HTERT RPE-1 (cell line): ENCODE data around the gene GPS1.

Source experiments
- in situ Hi-C: fragments of 300-500 bp; cut with MboI; formaldehyde crosslinking; loops from 4 replicates; pipeline ENCODE4 v1.14.3; 2020; ENCODE audit warnings: low sequenced_read_pairs

The GPS1 gene

DNA sequence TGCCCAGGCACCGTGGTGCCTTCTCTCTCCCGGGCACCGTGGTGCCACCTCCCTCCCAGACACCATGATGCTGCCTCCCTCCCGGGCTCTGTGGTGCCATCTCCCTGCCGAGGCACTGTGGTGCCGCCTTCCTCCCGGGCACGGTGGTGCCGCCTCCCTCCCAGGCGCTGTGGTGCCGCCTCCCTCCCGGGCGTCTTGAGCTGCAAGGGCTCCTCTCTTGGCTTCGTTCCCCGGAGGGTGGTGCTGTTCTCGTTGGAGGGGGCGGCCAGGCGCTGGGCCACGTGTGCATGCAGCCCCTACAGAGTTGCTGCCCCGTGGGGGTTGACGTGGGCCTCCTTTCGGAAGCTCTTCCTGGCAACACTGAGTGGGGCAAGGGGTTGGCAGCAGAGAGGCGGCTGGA lies 37.3 kb upstream of the GPS1 start:
- in situ Hi-C loops, result no loop called here

DNA sequence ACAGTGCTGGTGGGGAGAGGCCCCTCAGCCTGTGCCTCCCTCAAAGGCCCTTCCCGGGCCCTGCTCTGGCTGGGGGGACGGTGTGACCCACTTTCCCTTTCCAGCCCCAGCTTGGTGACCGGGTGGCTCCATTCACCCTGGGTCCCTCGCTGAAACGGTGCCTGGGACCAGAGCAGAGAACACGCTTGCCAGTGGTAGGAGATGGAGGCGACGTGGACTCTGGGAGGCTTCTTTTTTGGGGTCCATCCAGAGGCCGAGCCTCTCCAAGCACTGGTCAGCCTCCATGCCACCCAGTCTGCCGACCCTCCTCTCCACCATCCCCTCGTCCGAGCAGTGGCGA lies 36.8 kb upstream of the GPS1 start:
- in situ Hi-C loops, result no loop called here

DNA sequence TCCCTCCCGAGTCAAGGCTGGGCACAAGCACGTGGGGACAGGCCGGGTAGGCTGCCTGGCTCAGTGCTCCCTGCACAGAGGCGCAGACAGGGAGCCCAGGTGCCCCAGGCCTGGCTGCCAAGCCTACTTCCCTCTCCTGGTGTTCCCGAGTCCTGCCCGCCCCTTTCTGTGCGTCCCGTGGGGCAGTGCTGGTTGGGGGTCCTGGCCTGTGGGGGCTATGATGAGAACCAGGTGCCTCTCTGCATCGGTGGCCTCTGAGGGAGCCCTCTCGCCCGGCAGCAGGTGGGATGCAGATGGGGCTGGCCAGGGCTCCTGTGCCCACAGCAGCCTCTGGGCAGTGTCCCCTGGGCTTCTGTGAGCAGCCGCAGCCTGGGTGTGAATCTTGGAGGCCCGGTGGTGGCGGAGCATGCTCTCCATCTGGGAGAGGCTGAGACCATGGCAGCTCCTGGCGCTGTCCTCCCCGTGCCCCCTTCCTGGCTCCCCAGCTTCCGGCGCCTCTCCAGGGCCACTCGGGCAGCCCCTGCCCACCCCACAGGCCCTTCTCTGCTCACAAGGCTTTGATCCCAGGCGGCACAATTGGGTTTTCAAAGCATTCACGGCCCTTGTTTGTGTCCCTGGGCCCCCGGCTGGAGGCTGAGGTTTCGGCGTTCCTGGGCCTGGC lies 36.3 kb upstream of the GPS1 start:
- in situ Hi-C loops, result no loop called here

DNA sequence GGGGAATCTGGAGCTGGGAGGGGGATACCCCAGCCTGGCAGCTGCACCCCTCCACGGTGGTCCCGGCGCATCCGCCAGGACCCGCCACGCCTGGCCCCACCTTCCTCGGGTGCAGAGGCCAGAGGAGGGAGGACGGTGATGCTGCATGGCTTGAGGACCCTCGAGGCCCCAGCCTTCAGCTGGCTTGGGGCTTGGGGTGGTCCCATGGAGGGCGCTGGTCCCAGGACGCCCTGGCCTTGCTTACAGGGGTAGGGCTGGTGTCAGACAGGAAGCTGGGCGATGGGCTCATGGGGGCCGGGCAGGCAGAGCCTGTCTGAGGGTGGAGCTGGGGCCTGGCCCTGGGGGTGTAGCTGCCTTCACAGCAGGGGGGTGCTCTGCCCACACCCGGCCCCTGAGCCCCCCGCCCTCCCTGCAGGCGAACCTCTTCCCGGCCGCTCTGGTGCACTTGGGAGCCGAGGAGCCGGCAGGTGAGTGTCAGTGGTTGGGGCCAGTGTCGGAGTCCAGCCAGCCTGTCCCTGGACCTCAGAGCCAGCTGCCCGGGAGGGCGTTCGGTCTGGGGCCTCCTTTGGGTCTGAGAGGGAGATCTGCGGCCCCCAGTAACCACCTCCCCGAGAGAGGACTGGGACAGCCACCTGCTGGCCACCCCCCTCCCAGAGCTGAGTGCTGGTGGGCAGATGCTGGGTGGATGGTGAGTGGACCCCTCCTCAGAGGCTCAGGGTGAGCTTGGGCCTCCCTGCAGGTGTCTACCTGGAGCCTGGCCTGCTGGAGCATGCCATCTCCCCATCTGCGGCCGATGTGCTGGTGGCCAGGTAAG lies 35.4 kb upstream of the GPS1 start:
- in situ Hi-C loops, result no loop called here

DNA sequence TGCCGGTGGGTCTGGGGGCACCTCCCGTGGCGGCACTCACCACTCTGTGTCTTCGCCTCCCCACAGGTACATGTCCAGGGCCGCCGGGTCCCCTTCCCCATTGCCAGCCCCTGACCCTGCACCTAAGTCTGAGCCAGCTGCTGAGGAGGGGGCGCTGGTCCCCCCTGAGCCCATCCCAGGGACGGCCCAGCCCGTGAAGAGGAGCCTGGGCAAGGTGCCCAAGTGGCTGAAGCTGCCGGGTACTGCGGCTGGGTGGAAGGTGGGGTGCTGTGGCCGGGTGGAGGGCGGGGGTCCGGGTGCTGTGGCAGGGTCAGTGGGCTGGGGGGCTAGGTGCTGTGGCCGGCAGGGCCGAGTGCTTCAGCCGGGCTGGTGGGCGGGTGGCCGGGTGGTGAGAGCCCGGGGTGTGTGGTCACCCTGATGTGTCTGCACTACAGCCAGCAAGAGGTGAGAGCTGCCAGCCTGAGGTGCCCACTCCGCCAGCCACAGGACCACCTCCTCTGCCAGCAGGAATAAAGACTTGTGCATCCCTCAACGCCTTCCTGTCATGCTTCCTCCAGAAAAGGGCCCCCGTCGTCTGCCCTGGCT lies 34.7 kb upstream of the GPS1 start:
- in situ Hi-C loops, result no loop called here

DNA sequence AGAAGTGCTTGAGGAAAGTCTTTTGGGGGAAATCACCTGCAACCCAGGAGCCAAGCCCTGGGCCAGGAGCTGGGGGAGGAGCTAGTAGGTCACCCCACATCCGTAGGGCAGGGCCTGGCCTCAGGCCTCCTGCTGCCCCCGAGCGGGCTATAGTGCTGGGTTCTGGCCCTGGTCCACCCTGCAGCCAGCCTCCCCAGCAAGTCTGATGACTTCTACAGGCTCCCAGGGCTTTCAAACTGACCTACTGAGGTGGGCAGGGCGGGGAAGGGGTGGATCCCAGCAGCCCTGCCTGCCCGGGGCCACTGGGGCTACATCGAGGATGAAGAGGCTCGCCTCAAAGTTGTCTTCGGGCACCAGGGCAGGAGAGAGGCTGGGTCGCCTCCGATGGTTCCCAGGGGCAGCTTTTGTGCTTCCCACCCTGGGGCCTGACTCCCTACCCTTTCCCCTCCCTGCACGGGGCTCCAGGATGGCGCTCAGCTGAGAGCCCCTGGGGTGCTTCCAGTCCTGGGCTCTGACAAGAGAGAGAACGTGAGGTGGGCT lies 34.0 kb upstream of the GPS1 start:
- in situ Hi-C loops, result no loop called here

DNA sequence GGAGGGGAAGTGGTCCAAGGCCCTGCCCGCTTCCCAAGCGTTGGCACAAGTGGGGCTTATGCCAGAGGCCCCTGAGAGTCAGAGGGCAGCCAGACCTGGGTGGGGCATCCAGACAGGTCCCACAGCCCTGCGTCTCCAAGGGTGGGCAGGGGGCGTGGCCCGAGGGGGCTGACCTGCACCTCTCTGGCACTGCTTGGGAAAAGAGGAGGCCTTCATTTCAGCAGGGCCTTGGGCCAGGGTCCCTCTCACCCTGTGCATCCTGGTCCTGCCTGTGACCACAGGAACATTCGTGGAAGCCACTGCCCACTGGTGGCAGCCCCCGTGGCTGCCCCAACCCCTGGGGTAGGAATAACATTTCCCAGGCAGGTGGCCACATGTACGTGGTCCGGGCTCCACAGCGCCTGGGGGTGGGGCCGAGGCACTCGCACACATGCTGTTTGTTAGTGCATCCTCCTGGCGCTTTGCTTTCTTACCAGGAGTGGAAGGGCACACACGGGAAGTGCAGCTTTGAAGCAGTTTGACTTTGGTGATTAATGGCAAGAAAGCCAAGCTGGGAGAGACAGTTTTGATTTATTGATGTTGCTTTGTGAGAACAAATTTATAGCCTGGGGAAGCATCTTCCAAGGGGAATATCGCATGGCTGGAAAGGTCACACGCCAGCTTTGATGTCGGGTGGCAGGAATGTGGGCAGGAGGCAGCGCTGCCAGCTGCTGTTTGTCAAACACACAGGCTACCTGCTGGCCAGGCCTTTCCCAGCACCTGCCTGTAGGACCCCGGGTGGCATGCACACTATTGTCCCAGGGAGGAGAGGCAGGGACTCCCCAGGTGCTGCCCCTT lies 33.3 kb upstream of the GPS1 start:
- in situ Hi-C loops, result no loop called here

DNA sequence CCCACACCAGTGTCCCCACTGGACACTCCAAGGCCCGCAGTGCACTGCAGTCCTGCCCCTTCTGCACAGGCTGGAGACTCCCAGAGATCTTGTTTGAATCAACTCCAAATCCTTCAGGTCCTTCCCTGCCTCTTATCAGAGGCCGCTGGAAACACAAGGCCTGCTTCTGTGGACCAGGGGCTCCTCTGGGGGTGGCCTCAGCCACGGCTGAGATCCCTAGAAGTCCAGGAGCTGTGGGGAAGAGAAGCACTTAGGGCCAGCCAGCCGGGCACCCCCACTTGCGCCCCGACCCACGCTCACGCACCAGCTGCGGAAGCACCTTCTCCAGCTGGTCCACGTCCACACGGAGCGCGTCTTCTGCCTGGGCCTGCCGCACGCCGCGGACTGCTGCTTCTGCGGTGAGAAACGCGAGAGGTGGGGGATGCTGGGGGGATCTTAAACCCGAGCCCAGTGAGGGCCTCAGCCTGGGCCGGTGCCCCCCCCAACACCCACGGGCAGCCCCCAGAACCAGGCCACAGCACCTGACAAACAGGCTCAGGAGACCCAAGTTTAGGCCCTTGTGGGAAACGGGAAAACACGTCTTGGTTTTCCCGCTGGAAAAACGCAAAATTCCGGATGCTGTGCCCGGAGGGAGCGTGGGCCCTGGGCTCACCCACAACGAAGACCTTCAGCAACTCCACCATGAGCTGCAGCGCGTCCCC lies 32.6 kb upstream of the GPS1 start:
- in situ Hi-C loops, result no loop called here

DNA sequence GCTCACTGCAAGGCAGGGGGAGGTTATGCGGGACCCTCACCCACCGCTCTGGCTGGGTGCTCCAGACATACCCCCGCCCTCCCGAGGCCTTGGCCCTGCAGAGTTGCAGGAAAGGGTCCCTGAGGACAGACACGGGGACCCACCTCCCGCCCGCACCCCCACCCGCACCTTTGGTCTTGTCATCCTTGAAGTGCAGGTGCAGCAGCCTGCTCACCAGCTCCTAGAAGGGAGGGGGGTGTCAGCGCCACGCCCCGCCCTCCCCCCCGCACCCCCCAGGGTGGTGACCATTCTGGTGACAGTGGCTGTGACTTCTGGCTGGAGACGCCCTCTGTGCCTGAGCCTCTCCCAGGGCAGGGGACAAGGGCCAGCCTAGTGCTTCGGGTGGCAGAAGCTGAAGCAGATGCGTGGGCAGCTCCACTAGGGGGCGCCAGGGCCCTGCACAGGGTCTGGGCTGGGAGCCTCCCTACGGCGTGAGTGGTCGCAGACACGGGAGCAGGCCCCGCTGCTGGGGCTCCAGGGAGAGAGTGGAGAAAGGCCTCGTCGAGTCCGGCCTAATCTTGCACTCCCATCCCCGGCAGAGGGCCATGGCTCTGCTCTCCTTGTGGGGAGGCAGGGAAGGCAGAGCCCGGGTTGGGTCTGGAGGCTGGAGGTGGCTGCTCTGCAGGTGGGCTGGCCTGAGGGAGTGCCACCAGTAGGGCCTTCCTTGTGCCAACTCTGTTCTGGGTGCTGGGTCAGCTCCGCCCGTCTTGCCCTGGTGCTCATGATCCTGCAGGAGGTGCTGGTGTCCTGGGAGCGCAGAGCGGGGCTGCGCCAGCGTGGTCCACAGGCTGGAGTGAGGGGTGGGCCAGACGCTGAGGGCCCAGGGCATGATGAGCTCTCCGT lies 31.8 kb upstream of the GPS1 start:
- in situ Hi-C loops, result no loop called here

DNA sequence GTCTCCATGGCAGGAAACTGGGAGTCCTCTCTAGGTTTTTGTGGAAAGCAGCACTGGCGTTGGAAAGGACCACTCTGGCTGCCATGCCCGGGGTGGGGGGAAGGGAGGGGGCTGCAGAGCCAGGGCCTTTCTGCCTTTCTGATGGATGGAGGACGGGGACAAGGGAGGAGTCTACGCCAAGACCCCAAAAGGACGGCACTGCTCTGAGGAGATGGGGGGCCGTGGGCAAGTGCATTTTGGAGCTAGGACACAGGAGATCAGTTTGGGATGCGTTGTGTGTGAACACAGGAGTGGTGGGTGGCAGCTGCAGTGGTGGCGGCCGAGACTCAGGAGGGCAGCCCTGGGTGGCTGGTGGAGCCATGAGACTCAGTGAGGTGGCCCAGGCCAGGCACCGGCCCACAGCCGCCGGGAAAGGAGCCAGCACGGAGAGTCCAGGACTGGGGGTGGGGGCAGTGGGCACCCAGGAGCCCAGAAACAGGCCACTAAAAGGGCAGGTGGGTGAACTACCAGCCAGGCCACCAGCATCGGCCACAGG lies 31.1 kb upstream of the GPS1 start:
- in situ Hi-C loops, result no loop called here

DNA sequence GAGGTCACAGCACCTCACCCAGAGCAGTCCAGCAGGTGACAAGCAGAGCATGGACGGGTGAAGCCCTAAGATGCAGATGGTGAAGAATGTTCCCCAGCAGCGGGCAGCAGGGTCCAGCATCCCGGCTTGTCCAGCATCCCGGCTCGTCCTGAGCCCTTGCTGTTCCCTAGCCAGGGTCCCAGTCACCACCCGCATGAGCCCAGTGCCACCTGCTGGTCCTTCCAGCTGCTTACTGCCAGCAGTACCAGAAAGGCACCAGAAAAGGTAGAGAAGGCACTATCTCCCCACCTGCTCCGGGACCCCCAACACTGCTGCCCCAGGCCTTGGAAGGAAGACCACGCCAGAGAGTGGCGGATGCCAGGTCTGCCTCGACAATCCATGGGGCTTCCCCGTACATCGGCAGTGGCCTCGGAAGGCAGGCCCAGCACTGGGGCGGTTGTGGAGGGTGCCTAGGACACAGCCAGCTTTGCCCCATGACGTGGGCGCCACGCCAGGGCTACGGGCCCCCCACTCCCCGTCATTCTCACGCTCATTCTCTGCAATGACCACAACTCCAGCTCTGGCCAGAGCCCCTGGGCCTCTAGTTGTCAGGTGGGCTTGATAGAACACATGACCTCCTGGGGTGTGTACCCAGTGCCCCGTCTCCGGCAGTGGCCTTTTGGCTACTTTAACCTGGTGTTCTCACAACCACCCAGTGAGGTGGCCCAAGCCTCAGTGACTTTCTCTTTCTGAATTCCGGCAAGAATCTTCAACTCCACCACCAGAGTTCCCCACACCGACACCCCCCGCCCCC lies 30.4 kb upstream of the GPS1 start:
- in situ Hi-C loops, result no loop called here

DNA sequence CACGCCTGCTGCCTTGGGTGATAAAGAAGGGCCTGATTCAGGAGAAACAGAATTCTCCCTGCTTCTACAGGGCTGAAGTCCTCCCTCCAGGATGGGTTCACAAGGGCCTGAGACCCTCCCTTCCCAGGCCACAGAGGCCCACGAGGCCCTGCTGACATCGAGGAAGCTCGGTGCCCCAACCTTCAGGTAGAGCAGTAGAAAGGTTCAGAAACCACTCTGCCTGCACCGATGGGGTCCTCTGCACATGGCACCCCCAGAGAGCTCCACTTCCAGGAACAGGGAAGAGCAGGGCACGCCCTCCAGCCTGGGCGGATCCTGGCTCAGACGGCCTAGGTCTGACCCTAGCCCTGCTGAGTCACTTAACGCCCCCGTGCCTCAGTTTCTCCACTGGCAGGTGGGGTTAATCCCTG lies 29.8 kb upstream of the GPS1 start:
- in situ Hi-C loops, result no loop called here

DNA sequence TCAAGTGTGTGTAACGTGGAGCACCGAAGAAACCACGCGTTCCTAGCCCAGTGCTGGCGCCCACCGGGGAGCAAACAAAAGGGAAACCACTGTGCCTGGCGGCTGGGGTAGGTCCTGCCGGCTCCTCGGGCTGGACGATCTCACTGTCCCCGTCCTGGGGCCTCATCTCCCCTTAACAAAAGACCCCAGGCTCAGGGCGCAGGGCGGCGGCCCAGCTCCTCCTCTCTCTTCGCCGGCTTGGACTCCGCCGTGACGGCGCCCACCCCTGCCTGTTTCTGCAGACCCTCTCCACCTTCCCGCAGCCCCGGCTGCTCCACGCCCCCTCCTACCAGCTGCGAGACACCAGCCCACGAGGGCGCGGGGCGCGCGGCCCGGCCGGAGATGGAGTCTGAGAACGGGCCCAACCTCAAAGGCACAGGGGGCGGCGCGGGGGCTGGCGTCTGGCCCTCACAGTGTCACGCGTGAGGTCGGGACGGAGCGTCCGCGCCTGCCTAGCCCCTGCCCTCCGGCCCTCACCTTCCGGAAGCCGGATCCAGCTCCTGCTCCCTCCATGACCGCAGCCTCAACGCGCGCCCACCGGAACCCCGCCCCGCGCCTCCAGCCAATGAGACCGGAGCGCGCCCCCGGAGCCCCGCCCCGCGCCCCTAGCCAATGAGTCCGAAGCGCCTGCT lies 29.3 kb upstream of the GPS1 start, which contains the start of gene CENPX:
TSS of gene CENPX (minus strand) at position 569 of the 671 bp plus-strand sequence. CDS start at position 552, 17 bp downstream.
- in situ Hi-C loops, result no loop called here

DNA sequence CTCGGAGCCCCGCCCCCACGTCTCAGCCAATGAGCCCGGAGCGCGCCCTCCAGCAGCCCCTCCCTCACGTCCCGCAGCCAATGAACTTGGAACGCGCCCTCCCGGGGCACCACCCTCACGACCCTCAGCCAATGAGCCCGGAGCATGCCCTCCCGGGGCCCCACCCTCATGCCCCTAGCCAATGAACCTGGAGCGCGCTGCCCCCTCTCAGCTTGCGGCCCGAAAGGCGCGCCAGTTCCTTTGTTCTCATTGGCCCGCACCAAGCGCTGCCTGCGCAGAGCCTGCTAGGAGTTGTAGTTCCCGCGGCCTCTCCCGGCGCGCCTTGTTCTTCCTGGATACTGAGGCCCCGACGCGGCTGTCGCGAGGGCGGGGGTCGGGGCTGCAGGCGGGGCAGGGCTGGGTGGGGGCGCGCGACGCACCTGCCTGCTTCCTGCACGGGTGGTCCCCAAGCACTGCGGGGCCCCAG lies 28.7 kb upstream of the GPS1 start, which contains the start of gene LRRC45:
TSS of gene LRRC45 (plus strand) at position 325 of the 466 bp plus-strand sequence. CDS start 339 bp downstream, outside the sequence.
- in situ Hi-C loops, result no loop called here

DNA sequence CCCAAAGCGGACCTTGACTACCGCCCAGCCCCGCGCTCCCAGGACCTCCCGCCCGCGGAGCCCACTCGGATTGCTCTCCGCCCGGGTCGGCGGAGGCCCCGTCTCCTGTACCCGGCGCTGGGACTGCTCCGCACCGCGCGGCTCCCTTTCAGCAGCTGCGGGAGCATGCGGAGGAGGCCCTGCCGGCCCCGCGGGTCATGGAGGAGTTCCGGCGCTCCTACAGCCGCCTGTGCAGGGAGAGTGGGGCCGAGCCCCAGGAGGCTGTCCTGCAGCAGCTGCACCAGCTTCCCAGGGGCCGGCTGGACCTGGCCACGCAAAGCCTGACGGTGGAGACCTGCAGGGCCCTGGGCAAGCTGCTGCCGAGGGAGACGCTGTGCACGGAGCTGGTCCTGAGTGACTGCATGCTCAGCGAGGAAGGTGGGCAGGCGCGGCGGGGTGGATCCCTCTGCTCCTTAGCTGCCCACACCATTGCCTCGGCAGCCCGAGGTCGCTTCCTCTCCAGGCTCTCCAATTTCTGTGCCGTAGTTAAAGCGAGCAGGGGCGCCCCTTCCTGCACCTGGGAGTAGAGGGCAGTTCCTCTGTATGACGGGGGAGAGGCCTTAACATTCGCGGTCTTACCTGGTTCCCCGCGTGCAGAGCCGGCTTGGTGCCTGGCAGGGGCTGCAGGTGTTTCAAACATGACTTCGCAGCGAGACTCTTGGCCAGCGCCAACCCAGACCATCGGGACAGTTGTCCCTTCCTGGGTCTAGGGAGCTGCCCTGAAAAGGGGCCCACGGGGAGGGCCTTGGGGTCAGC lies 28.1 kb upstream of the GPS1 start:
- in situ Hi-C loops, result no loop called here

DNA sequence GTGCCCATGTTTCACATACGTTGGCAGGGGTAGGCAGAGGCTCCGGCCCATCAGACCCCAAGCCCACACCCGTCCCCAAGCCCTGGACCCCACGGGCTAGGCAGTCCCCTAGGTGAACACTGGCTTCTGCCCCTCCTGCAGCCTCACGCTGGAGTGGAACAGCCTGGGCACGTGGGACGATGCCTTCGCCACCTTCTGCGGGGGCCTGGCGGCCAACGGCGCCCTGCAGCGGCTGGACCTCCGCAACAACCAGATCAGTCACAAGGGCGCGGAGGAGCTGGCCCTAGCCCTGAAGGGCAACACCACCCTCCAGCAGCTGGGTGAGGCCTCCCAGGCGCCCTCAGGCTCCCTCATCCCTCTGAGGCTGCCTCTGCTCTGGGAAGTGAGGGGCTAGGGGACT lies 26.8 kb upstream of the GPS1 start:
- in situ Hi-C loops, result no loop called here
